B cell (primary cell): ENCODE results near the gene FLT3LG. TPM values are rescaled to one million over a fixed set of nuclear protein-coding genes. Genes with fewer than 3 reads are reported as not detected.

ENCODE experiments used
- ATAC-seq: fragments of 200-7000 bp; cut with Tn5 transposase; one replicate; pipeline ENCODE4 v1.10.0; 2021; ENCODE audit warnings: low read depth, mild to moderate bottlenecking, moderate number of reproducible peaks, moderate library complexity
- CTCF ChIA-PET: fragments of 350-600 bp; sonication (Branson Sonifier 250); formaldehyde crosslinking; loops from one replicate; lab custom pipeline; 2021; ENCODE audit warnings: antibody characterized with exemption, inconsistent platforms; lab: Charles Lee
- POLR2A ChIA-PET: fragments of 350-600 bp; sonication (Branson Sonifier 250); formaldehyde crosslinking; loops from one replicate; lab custom pipeline; 2021; ENCODE audit warnings: antibody characterized with exemption; lab: Charles Lee
- DNase-seq: peaks from one replicate; pipeline ENCODE4 v3.0.0; 2013
- H2AFZ ChIP-seq: 2 replicates; pipeline ENCODE4 v1.6.1; 2012; ENCODE audit warnings: mild to moderate bottlenecking, low read depth, low read length; ENCODE audit not compliant: insufficient read depth, poor library complexity, severe bottlenecking
- H3K27ac ChIP-seq, 2 donors: 1 replicate in 1 of 2; 2 replicates in 1 of 2; pipeline ENCODE4 v1.5.1; 2012 to 2013; ENCODE audit warnings: low read length in 2 of 2, mild to moderate bottlenecking in 2 of 2, moderate library complexity in 1 of 2
- H3K27me3 ChIP-seq, 4 experiments: fragments of 200-600 bp in 1 of 4; sonication (generic) in 1 of 4; replicated peaks in 1 of 4; 1 replicate in 2 of 4; 2 replicates in 2 of 4; pipeline versions ENCODE4 v1.6.1 to v1.7.0; 2013 to 2016; ENCODE audit warnings: low read length in 3 of 4, mild to moderate bottlenecking in 2 of 4, mixed read lengths in 1 of 4, moderate library complexity in 1 of 4; ENCODE audit not compliant: insufficient read depth in 4 of 4, control insufficient read depth in 3 of 4; ENCODE audit errors: control extremely low read depth in 1 of 4
- H3K36me3 ChIP-seq, 2 experiments: replicated peaks in 1 of 2; 1 replicate in 1 of 2; 2 replicates in 1 of 2; pipeline versions ENCODE4 v1.6.1 to v1.7.1; 2013; ENCODE audit warnings: low read length in 1 of 2; ENCODE audit not compliant: insufficient read depth in 2 of 2, control insufficient read depth in 1 of 2; ENCODE audit errors: control extremely low read depth in 1 of 2, extremely low read depth in 1 of 2
- H3K4me1 ChIP-seq, 2 donors: fragments of 200-600 bp in 1 of 2; sonication (generic) in 1 of 2; 1 replicate in 1 of 2; 2 replicates in 1 of 2; pipeline versions ENCODE4 v1.5.1 to v1.6.1; 2013 to 2017; ENCODE audit warnings: low read length in 2 of 2; ENCODE audit not compliant: control insufficient read depth in 2 of 2, insufficient read depth in 2 of 2
- H3K4me2 ChIP-seq: replicated peaks from 2 replicates; pipeline ENCODE3; 2012; ENCODE audit warnings: mild to moderate bottlenecking, low read depth, low read length; ENCODE audit not compliant: poor library complexity, severe bottlenecking
- H3K4me3 ChIP-seq, 5 experiments: fragments of 200-600 bp in 1 of 5; sonication (generic) in 1 of 5; 1 replicate in 3 of 5; 2 replicates in 2 of 5; pipeline versions ENCODE4 v1.5.1 to v1.7.0; 2011 to 2016; ENCODE audit warnings: low read length in 4 of 5, mild to moderate bottlenecking in 4 of 5, low read depth in 2 of 5, control low read depth in 1 of 5, moderate library complexity in 1 of 5; ENCODE audit not compliant: insufficient read depth in 1 of 5; ENCODE audit errors: control extremely low read depth in 1 of 5, extremely low read depth in 1 of 5
- H3K79me2 ChIP-seq: fragments of 200-600 bp; sonication (generic); one replicate; pipeline ENCODE4 v1.6.0; 2016; ENCODE audit warnings: low read length; ENCODE audit not compliant: control insufficient read depth, insufficient read depth
- H3K9ac ChIP-seq: fragments of 200-600 bp; sonication (generic); 2 replicates; pipeline ENCODE4 v1.6.1; 2017; ENCODE audit warnings: mild to moderate bottlenecking, low read length, moderate library complexity
- H3K9me3 ChIP-seq, 3 donors: one replicate each; pipeline versions ENCODE4 v1.6.1 to v1.7.1; 2013; ENCODE audit warnings: low read length in 2 of 3; ENCODE audit not compliant: control insufficient read depth in 2 of 3, insufficient read depth in 1 of 3; ENCODE audit errors: control extremely low read depth in 1 of 3
- H4K20me1 ChIP-seq: 2 replicates; pipeline ENCODE4 v1.6.0; 2012; ENCODE audit warnings: mild to moderate bottlenecking, low read length; ENCODE audit not compliant: insufficient read depth, control insufficient read depth, poor library complexity, severe bottlenecking
- H3K27ac Mint-ChIP-seq: one replicate; pipeline ENCODE4 v1.8.0; 2021; ENCODE audit warnings: mixed read lengths
- H3K27me3 Mint-ChIP-seq: one replicate; pipeline ENCODE4 v1.8.0; 2021; ENCODE audit warnings: mixed read lengths
- H3K4me1 Mint-ChIP-seq: one replicate; pipeline ENCODE4 v1.8.0; 2021; ENCODE audit warnings: mixed read lengths
- H3K4me3 Mint-ChIP-seq: one replicate; pipeline ENCODE4 v1.8.0; 2021; ENCODE audit warnings: mixed read lengths
- H3K9me3 Mint-ChIP-seq: one replicate; pipeline ENCODE4 v1.8.0; 2022; ENCODE audit warnings: mixed read lengths; ENCODE audit not compliant: insufficient read depth
- EZH2 ChIP-seq: IDR thresholded peaks from 2 replicates; pipeline ENCODE4 v1.6.1; 2012; ENCODE audit warnings: borderline replicate concordance, low read depth, mild to moderate bottlenecking, moderate library complexity, low read length; ENCODE audit not compliant: insufficient read depth, poor library complexity, severe bottlenecking
- WGBS: methylation state at CpG from one replicate; pipeline ENCODE4 v1.1.5; 2013; ENCODE audit warnings: missing lambda C conversion rate; ENCODE audit not compliant: insufficient coverage; 5-methylcytosine and 5-hydroxymethylcytosine counted together
- intact Hi-C: fragments of 100-400 bp; cut with micrococcal nuclease; formaldehyde crosslinking; loops from one replicate; pipeline ENCODE4 v1.10.0; 2022
- polyA plus RNA-seq: library from polyadenylated mRNA; depleted of rRNA; stranded (reverse); fragments of >200 nt; gene quantifications from 2 replicates; pipeline ENCODE4 v1.2.3, GENCODE V29; 2012
- total RNA-seq, 2 donors: library from RNA; stranded (reverse); fragments of 120-200 nt in 1 of 2; gene quantifications; 1 replicate in 1 of 2; 2 replicates in 1 of 2; pipeline versions ENCODE4 v1.2.3 to v1.2.4, GENCODE V29; 2013 to 2022
- TF ChIP-seq, protein P1 (sequence below): fragments of 200-600 bp; IDR thresholded peaks from one replicate; pipeline ENCODE4 v1.8.0; 2022; ENCODE audit warnings: antibody characterized with exemption, mild to moderate bottlenecking

The FLT3LG gene
- total and polyA plus RNA-seq, 2 donors (not counting 1 experiment from before 2014, with no cell fraction given): 31.0 to 49.8 TPM

DNA sequence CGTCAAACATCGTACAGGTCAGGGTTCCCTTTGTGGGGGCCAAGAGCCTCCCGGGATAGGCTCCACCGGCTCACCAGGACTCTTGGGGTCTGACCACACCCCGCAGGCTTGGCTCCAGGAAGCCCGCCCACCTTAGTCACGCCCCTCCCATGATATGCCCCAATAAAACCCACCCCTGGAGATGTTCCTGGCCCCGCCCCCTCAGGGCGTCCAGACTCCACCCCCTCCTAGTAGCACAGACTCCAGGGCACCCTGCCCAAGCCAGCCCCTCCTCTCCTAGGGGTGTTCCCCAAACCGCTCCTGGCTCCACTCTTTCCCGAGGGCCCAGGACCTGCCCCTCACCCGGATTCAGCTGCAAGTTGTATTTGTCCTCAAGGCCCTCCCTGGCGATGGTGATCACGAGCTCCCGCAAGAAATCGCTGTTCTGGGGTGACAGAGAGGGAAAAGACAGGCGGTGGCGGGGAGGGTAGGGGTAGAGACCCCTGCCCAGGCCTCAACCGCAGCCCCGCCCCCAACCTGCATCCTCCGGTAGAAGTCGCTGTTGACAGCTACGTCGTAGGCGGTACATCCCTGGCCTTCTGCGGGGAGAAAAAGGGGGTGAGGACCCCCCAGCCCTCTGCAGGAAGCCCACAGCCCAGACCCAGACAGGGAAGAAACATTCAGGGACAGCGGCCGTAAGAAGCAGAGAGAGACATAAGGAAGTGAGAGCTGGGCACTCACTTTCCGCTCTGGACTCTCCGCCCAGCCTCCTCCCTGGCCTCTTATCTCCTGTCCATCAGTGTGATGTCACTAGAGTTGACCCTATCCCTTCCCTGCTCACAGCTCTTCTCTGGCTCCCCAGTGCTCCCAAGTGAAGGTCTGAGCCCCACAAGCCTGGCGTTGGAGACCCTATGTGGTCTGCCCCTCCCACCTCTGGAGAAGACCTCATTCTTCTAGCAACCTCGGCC lies 26.3 kb upstream of the FLT3LG start:
- no peak overlapping the region for H3K4me2 ChIP-seq

More for the DNA sequence above, 26.3 kb upstream of the FLT3LG start:
- WGBS: 94% methylated on average over 31 of the region's 32 CpGs
- ATAC-seq (no peak), DNase-seq (no peak)
- CTCF ChIA-PET: interaction anchor here (0.6 to 0.7 kb wide), 3 partner anchors 22 to 156 kb away, joined by 3 to 4 read pairs (median 4); no protein-coding TSS in a partner anchor
- H3K79me2 ChIP-seq: peaks cover 30% of the 10 kb centered on the region
- no peak overlapping the region for H3K4me3 ChIP-seq
- H4K20me1 ChIP-seq: peaks cover 21% of the 10 kb centered on the region
- no peak overlapping the region for H3K4me3 Mint-ChIP-seq
- no peak overlapping the region for H3K9ac ChIP-seq
- TF ChIP-seq, protein P1, sequence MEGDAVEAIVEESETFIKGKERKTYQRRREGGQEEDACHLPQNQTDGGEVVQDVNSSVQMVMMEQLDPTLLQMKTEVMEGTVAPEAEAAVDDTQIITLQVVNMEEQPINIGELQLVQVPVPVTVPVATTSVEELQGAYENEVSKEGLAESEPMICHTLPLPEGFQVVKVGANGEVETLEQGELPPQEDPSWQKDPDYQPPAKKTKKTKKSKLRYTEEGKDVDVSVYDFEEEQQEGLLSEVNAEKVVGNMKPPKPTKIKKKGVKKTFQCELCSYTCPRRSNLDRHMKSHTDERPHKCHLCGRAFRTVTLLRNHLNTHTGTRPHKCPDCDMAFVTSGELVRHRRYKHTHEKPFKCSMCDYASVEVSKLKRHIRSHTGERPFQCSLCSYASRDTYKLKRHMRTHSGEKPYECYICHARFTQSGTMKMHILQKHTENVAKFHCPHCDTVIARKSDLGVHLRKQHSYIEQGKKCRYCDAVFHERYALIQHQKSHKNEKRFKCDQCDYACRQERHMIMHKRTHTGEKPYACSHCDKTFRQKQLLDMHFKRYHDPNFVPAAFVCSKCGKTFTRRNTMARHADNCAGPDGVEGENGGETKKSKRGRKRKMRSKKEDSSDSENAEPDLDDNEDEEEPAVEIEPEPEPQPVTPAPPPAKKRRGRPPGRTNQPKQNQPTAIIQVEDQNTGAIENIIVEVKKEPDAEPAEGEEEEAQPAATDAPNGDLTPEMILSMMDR: no peak
- no peak for TF ChIP-seq EZH2
- no peak overlapping the region for H3K27ac ChIP-seq
- H3K9me3 Mint-ChIP-seq: no peaks in the 10 kb centered on the region
- intact Hi-C loops: no loop called here
- H2AFZ ChIP-seq: no peak overlapping the region
- no peaks in the 10 kb centered on the region for H3K9me3 ChIP-seq
- H3K27me3 Mint-ChIP-seq: no peaks in the 10 kb centered on the region
- H3K27me3 ChIP-seq: no peaks in the 10 kb centered on the region
- H3K36me3 ChIP-seq: peaks cover 0 to 37% of the 10 kb centered on the region in 2 experiments
- H3K4me1 ChIP-seq: peaks cover 14 to 34% of the 10 kb centered on the region in 2 donors
- POLR2A ChIA-PET: interaction anchor here (0.6 to 1.2 kb wide), 2 partner anchors 104 to 107 kb away, joined by 3 to 12 read pairs; no protein-coding TSS in a partner anchor
- peaks cover 40% of the 10 kb centered on the region for H3K4me1 Mint-ChIP-seq
- no peak overlapping the region for H3K27ac Mint-ChIP-seq
